GM19043 (cell line): ENCODE measurements around the gene KRT86.
A peak's percentile ranks its signal among the peaks of the same experiment; 100 is the strongest.
"Not testable (repeated sequence)": the region's sequence is repeated elsewhere in the genome, so short reads cannot be mapped to it uniquely, and the experiment has no call there.

Experiments
- ATAC-seq: cut with Tn5 transposase; IDR thresholded peaks from one replicate; pipeline ENCODE4 v1.9.1; 2021; ENCODE audit warnings: low read depth; ENCODE audit not compliant: unreplicated experiment

The KRT86 gene

DNA sequence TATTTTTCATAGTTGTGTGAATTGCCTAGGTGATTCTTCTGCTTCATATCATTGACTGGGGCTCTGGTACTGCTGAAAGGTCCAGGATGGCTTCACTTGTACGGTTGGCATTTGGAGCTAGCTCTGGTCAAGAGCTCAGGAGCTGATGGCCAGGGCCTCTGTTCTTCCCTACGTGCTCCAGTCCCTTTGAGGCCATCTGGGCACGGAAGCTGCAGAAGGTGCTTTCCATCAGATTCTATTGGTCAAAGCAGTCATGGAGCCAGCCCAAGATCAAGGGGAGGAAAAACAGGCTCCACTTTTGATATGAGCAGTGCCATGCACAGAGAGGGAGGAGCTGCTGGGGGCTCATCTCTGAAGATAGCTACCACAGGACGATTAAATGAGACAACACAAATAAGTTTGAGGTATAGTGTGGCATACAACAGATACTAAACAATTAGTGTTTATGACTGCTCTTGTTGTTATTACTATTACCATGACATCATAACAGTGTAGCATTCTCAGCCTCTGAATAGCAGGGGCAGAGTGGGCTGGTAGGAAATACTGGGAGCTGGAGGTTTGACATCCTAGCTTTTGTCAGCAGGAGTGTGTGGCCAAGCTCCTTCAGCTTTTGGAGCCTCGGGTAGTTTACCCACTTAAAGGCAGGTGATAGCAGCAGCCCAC lies 36.3 kb downstream of the KRT86 start:
- no peak for ATAC-seq

DNA sequence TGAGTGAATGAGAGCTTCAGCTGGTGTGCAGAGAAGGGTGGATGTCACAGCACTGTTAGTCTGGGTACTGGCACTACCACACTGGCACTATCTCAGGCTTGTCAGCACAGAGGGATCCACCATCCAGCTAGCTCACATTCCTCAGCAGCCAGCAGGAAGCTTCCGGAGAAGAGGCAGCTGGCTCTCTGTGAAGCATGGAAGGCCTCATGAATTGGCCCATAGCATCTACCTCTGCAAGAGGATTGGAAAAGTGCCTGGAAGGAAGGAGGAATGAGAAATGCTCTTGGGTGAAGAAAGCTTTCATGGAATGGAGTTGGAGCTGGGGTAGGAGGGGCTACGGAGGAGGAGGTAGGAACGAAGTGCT lies 36.8 kb downstream of the KRT86 start:
- ATAC-seq: no peak

DNA sequence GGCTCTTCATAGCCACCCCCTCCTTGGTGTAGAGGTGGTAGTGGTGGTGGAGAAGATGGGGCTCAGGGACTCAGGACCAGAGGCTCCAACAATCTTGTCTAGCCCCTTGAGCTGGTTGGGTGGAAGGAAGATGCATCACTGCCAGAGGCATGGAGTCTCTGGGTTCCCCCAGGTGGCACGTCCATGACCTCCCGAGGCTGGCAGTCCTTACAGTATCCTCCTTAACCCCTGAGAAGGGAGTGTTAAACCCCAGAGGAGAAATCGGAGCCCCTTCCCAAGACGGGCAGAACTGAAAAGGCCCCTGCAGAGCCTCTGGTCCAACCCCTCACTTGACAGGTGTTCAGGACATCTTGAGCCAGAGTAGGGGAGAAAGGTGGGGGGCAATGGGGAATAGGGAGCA lies 37.6 kb downstream of the KRT86 start:
- no peak for ATAC-seq

DNA sequence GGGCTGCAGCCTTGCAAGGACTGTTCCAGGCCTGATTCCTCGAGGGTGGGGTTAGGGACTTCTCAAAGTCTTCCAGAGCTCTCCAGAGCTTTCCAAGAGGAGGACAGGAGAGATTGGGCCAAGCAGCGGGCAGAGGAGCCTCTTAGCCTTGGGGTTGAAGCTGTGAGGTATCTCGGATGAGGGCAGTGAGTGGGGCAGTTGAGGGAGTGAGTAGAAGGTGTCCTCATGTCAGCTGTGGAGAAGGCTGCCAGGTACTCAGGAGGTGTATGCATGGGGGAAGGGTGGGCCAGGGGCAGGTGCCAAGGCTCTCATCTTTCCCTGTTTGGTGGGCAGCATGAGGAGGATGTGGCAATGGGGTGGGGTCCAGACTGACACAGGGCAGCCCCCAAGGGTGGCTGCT lies 39.0 kb downstream of the KRT86 start:
- no peak for ATAC-seq

DNA sequence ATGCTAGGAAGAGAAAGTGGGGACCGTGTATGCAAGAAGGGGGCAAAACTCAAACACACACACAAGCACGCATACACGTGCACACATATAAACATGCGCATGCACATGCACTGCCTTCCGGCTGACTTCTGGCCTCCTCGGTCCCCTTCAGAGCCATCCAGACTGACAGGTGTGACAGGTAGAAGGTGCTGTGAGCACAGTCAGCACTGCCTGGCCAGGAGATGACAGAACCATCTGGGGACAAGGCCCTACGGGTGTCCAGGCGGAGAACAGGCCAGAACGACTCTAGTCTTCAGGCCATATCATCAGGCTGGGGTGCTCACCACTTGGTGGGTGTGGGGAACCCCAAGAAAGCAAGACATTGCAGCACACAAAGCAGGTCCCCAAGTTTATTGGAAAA lies 39.5 kb downstream of the KRT86 start:
- no peak for ATAC-seq

DNA sequence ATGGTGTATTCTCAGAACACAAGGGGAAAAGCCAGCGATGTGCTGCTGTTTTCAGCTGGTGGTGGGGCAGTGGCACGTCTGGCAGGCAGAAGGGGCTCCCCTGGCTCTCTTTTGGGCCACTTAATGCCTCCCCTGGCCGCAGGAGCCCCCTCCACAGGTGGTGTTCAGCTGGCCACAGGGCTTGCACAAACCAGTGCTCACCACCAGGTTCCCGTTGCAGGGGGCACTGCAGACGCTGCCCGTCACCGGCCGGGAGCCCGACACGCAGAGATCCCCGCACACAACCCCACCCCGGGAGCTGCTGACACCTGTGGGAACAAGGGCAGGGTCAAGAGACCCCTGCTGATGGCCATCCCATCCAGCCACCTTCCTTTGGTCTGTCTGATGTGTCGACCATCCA lies 40.1 kb downstream of the KRT86 start:
- no peak for ATAC-seq

DNA sequence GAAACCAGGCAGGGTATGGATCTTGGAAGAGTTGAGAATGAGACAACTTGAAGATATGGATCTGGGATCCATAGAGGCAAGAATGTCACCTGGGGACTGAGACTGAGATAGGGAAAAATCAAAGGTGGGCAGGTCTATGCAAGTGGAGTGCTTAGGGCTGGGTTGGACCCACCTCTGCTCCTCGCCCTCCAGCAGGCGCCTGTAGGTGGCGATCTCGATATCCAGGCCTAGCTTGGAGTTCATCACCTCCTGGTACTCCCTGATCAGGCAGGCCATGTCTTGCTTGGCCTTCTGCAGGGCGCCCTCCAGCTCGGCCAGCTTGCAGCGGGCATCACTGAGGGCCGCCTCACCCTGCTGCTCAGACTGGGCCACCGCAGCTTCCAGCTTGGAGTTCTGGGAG lies 41.3 kb downstream of the KRT86 start:
- not testable (repeated sequence) for ATAC-seq

DNA sequence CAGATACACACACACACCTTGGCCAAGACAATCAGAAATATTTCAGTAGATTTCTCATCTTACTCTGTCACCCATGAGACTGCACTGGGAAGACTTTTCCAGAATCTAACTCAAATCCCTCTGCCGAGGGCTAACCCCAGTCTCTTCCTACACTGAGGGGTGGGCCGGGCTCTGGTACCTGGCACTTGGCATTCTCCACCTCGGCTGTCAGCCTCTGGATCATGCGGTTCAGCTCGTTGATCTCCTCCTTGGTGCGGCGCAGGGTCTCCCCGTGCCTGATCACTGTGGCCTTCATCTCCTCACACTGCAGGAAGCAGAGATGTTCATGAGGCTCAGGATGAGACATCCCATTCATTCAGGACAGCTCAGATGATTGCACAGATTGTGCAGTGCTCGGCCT lies 41.8 kb downstream of the KRT86 start:
- no peak for ATAC-seq

DNA sequence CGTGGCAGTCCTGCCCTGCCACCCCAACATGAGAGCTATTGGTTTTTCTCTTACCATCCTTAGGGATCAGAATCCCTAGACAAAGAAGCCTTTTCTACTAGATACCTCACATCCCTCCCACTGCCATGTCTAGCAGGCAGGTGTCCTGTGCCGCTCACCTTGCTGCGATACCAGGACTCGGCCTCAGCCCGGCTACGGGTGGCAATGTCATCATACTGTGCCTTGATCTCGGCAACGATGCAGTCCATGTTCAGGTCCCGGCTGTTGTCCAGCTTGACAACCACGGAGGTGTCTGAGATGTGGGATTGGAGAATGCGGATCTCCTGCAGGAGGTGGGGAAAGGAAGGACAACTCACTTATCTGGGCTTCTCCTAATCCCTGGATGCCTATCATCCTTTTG lies 42.3 kb downstream of the KRT86 start:
- no peak for ATAC-seq

DNA sequence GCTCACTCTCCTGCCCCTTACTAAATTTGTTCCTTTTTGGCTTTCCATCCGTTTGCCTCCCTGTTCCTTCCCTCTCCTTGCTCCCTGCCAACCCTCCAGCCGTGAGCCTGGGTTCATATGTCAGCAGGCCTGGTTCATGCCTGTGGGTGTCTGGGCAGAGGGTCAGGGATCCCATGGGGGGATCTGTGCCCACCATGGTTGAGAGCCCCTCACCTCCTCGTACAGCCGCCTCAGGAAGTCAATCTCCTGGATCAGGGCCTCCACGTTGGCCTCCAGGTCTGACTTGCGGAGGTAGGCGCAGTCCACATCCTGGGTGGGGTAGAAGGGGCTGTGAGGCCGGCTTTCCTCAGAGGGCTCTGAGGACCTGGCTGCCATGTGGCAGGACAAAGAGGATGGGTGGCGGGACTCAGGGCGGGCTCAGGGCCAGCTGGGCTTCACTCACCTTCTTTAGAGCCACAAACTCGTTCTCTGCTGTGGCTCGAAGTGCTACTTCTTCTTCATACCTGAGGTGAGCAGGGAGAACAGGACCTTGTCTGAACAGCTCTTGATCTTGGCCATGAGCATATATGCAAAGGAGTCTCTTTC lies 43.1 kb downstream of the KRT86 start:
- ATAC-seq: no peak

DNA sequence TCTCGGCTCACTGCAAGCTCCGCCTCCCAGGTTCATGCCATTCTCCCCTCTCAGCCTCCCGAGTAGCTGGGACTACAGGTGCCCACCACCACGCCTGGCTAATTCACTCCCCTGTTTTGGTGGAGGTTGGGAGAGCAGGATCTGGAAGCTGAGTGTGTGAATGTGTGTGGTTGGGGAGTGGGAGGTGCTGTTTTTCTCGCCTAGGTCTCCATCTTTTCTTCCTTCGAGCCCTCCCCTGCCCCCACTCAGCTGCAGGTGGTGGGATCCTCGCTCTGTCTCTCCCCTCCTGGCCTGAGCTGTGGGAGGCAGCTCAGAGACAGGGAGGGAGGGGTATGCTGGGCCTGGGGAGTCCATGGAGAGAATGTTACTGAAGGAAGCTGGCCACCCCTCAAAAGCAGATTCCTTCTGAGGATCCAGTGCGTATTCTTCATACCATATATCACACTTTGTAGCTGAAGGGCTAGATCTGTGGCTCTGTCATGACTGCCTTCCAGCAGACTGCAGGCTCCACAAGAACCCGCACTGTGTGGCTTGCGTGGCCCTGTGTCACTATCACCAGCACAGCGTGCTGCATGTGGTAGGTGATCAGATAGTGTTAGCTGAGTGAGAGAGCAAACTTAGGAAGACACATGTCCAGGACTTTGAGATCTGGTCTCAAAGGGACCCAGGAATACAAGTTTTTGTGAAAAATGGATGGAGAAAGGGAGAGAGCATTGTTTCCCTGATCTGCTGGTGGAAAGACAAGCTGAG lies 44.0 kb downstream of the KRT86 start:
- no peak for ATAC-seq

DNA sequence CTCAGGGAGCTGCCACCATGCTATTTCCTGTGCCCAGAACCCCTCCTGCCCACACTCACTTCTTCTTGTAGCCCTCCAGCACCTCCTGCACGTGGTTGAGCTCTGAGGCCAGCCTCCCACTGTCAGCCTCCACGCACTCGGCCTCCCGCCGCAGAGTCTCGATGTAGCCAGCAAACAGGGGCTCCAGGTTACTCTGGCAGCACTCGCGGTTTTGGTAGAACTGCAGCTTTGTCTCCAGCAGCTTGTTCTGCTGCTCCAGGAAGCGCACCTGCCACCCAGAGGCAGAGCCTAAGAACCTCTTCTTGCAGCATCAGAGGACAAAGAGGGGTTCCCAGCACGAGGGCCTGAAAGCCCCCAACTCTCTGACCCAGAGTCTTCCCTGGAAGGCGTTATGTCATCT lies 44.7 kb downstream of the KRT86 start:
- no peak for ATAC-seq

DNA sequence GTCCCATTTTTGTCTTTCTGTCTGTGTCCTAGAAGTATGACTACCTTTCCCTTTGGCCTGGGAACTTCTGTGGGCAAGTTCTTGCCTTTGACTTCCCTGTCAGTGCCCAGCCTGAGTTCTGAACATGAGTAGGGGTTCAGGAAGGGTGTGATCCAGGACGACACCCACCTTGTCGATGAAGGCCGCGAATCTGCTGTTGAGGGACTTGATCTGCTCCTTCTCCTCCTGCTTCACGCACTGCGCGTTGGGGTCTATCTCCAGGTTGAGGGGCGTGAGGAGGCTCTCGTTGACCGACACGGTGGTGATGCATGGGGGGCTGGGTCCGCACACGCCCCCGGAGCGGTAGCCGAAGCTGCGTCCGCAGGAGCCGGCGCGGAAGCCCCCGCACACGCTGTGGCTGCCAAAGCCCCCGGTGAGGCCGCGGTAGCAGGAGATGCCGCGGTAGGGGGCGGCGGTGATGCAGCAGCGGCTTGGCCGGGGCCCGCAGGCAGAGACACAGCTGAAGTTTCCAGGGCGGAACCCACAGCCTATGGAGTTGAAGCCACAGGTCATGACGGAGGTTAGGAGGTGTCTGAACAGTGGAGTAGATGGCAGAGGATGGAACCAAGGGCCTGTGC lies 46.4 kb downstream of the KRT86 start, which contains the start of gene KRT83:
TSS of gene KRT83 (minus strand) at position 615 of the 617 bp plus-strand sequence. CDS start at position 552, 63 bp downstream.
- ATAC-seq: no peak

DNA sequence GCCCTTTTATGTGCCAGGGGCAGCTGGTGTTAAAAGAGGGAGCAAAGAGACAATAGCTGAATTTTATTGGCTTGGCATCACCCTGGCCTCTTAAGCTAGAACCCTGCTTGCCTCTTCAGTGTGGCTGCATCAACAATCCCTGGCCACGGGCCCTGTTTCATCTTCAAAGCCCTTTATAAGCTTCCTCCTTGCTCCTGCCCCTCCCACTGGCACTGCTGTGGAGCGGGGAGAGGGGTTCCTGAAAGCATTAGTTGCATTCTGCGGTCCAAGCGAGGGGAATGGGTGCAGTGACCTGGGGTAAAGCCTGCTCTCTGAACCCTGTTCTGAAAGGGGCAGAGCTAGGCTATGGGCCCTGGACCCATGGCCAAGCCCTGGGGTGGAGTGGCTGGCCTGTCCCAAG lies 47.0 kb downstream of the KRT86 start:
- no peak for ATAC-seq

DNA sequence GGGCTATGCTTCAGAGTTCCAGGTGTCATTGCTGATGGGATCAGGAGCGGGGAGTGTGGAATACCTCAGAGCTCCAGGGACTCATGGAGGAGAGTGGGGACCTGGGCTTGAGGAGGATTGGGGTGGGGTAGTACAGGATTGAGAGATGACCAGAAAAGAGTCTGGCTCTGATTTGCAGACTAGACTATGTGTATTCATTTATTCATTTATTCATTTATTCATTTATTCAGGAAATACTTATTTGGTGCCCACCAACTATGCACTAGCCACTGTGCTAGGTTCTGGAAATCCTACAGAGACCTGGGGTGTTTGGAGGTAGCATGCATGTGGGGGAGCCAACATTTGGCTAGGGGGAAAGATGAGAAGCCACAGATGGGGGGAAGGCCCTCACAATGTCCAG lies 47.6 kb downstream of the KRT86 start:
- ATAC-seq: no peak

DNA sequence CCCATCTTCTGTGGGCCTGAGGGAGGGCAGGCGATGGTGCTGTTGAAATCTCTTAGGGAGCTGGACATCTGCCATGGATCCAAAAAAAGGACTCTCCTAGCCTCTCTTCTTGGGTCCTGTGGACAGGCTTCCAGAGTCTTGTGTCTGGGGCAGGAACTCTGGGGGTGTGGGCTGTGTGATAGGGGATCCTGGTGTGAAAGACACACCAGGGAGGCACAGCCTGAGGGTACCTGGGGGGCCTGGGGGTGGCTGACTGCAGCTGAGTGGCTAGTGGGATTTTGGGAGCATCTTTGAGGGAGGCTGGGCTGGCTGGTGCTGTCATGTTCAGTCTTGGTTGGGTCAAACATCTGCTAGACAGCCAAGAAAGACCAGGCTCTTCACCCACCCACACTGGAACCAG lies 48.6 kb downstream of the KRT86 start:
- no peak for ATAC-seq

DNA sequence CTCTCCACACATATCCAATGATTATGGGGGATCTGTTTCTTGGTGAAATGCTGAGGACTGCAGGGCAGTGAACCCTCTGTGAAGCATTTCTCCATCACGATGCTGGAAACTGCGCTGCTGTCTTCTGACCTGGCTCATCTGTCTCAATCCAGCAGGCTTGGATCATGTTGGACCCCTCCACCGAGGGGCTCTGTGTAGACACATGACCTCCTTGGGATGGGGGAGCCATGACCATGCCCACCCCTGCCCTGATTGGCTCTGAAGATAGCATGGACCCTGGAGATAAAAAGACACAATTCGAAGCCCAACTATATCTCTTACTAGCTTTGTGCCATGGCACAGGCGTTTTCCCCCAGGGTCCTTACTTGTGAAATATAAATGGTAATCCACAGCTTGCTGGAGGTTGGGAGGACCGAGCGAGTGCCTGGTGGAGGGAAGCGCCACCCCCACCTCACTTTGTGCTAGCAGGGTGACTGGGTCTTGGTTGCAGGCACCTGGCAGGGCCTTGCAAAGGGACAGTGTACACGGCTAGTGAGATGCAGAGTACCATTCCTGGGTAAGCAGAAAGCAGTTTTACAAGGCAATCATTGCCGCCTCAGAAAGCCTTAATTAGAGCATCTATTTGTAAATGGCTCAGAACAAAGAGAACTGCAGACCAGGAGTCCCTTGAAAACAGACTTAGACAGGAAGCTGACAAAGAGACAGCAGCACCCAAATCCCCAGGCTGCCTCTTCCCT lies 49.1 kb downstream of the KRT86 start:
- no peak for ATAC-seq

DNA sequence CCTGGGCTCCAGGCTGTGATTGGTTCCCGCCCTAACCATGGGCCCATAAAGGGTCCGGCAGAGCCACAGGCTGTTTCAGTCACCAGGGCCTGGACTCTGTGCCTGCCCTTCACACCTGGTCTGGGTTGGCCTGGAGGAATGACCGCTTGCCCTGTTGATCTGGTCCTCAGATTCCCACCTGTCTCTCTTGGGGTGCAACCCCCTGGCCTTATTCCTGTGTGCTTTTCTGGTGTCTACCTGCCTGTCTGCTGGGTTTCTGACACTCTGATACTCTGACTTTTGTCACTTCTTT lies 49.7 kb downstream of the KRT86 start:
- no peak for ATAC-seq

DNA sequence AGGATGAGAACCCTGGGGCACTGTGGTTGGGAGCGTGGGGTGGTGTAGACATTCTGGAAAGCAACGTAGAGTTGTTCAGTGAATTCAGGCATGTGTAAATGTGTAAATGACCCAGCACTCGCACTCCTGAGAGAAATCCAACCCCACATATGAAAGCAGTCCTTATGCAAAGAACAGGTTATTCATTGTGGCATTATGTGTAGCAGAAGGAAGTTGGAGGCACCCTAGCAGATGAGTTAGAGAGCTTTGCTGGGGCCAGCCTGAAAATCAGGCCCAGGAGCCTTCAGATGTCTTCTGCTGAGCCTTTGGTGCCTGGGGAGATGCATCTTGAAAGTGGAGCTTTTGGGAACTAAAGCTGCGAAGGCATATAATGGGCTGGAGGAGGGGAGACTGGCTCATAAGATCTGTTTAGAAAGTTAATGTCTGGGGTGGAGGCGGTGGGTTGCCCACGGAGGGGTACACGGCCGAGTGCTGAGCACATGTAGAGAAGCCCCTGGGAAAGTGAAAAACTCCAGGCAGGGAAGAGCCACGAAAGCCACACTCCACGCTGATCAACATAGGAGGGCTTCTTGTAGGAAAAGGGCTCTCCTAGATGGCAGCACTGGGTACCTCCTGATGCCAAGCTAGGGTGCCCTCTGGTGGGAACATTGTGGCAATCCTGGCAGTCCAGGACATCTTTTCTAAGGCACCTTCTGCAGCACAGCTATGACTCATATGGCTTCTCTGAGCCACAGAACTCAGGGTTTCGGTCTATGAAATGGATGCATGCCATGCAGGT lies 52.8 kb downstream of the KRT86 start:
- ATAC-seq: peak; percentile 94

DNA sequence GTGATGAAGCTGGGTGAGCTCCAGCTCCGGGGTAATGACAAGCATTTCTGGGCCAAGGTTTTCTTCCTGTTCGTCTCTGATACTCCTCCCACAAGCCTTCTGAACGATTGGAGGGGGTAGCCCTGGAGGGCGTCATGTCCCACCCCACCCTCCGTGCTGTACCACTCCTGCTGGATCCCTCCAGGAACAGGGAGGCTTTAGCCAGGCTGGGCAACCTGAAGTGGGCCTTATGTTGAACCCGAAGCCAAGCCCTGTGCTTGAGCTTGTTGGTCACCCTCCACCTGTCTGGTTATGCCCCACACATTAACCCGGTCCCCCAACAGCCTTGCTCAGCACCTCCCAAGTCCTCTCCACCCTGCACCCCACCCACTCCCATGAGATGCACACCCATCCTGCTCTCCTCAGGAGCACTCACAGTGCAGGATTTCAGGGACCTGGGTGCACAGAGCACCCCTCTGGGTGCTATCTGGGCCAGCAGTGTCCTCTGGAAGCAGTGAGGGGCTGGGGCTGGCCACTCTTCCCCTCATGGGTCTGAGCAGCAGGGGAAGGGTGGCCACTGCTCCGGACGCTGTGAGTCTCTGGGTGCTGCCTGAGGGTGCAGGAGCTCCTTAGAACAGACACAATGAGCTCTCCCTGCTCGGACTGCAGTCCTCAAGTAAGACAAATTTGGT lies 53.5 kb downstream of the KRT86 start:
- ATAC-seq: no peak
